ENCODE data around the gene MICOS13.

MICOS13 gene

GRCh38 chr19:5651361-5651760 is 29.0 kb downstream of the MICOS13 start:
- intact Hi-C loops (cut with micrococcal nuclease) = no loop called here
- Mint-ChIP-seq H3K4me1 (ENCODE audit: low read depth) (no peaks in the 10 kb centered on the region), H3K9me3 (no peaks in the 10 kb centered on the region), H3K27ac (no peak overlapping the region), H3K36me3 (ENCODE audit: low read depth) (peaks cover 96% of the 10 kb centered on the region), H3K4me3 (no peak overlapping the region), H3K27me3 (no peaks in the 10 kb centered on the region)

- no peaks in the 10 kb centered on the region for H3K27me3 Mint-ChIP-seq
- peaks cover 96% of the 10 kb centered on the region for H3K36me3 Mint-ChIP-seq (ENCODE audit: low read depth)
- H3K27ac Mint-ChIP-seq = no peak overlapping the region
- no peak overlapping the region for H3K4me3 Mint-ChIP-seq
- intact Hi-C loops (cut with micrococcal nuclease) = no loop called here
- H3K9me3 Mint-ChIP-seq = no peaks in the 10 kb centered on the region
- peaks cover 8% of the 10 kb centered on the region for H3K4me1 Mint-ChIP-seq (ENCODE audit: low read depth)
Observed at GRCh38 chr19:5648464-5648863, 31.9 kb downstream of the MICOS13 start.

- H3K36me3 Mint-ChIP-seq (ENCODE audit: low read depth) = peaks cover 96% of the 10 kb centered on the region
- H3K4me1 Mint-ChIP-seq (ENCODE audit: low read depth) = peaks cover 9% of the 10 kb centered on the region
- H3K4me3 Mint-ChIP-seq = no peak overlapping the region
- H3K27me3 Mint-ChIP-seq = no peaks in the 10 kb centered on the region
- intact Hi-C loops (cut with micrococcal nuclease) = no loop called here
- no peak overlapping the region for H3K27ac Mint-ChIP-seq
- no peaks in the 10 kb centered on the region for H3K9me3 Mint-ChIP-seq
Observed at GRCh38 chr19:5646703-5647102, 33.6 kb downstream of the MICOS13 start.

- intact Hi-C loops (cut with micrococcal nuclease) = no loop called here
- Mint-ChIP-seq H3K27me3 (no peaks in the 10 kb centered on the region), H3K9me3 (no peaks in the 10 kb centered on the region), H3K4me3 (no peak overlapping the region), H3K36me3 (ENCODE audit: low read depth) (peaks cover 96% of the 10 kb centered on the region), H3K4me1 (ENCODE audit: low read depth) (peaks cover 14% of the 10 kb centered on the region), H3K27ac (no peak overlapping the region)
Observed at GRCh38 chr19:5645409-5645808, 34.9 kb downstream of the MICOS13 start.

- H3K36me3 Mint-ChIP-seq (ENCODE audit: low read depth) = peaks cover 98% of the 10 kb centered on the region
- peaks cover 14% of the 10 kb centered on the region for H3K4me1 Mint-ChIP-seq (ENCODE audit: low read depth)
- no peaks in the 10 kb centered on the region for H3K27me3 Mint-ChIP-seq
- intact Hi-C loops (cut with micrococcal nuclease) = no loop called here
- no peak overlapping the region for H3K4me3 Mint-ChIP-seq
- no peaks in the 10 kb centered on the region for H3K9me3 Mint-ChIP-seq
- no peak overlapping the region for H3K27ac Mint-ChIP-seq
Observed at GRCh38 chr19:5644037-5644436, 36.3 kb downstream of the MICOS13 start.

- Mint-ChIP-seq H3K4me3 (no peak overlapping the region), H3K9me3 (no peaks in the 10 kb centered on the region), H3K4me1 (ENCODE audit: low read depth) (peaks cover 14% of the 10 kb centered on the region), H3K27me3 (no peaks in the 10 kb centered on the region), H3K36me3 (ENCODE audit: low read depth) (peaks cover 95% of the 10 kb centered on the region), H3K27ac (no peak overlapping the region)
- intact Hi-C loops (cut with micrococcal nuclease) = no loop called here
Observed at GRCh38 chr19:5643060-5643459, 37.3 kb downstream of the MICOS13 start.

GRCh38 chr19:5642204-5642603 is 38.1 kb downstream of the MICOS13 start:
- intact Hi-C loops (cut with micrococcal nuclease) = no loop called here
- H3K27me3 Mint-ChIP-seq = no peaks in the 10 kb centered on the region
- peaks cover 94% of the 10 kb centered on the region for H3K36me3 Mint-ChIP-seq (ENCODE audit: low read depth)
- H3K4me1 Mint-ChIP-seq (ENCODE audit: low read depth) = peaks cover 14% of the 10 kb centered on the region
- no peak overlapping the region for H3K4me3 Mint-ChIP-seq
- no peak overlapping the region for H3K27ac Mint-ChIP-seq
- no peaks in the 10 kb centered on the region for H3K9me3 Mint-ChIP-seq

GRCh38 chr19:5641171-5641570 is 39.1 kb downstream of the MICOS13 start:
- no peaks in the 10 kb centered on the region for H3K9me3 Mint-ChIP-seq
- peaks cover 14% of the 10 kb centered on the region for H3K4me1 Mint-ChIP-seq (ENCODE audit: low read depth)
- no peak overlapping the region for H3K4me3 Mint-ChIP-seq
- H3K27me3 Mint-ChIP-seq = no peaks in the 10 kb centered on the region
- peaks cover 91% of the 10 kb centered on the region for H3K36me3 Mint-ChIP-seq (ENCODE audit: low read depth)
- no peak overlapping the region for H3K27ac Mint-ChIP-seq
- intact Hi-C loops (cut with micrococcal nuclease) = no loop called here

- Mint-ChIP-seq H3K27ac (no peak overlapping the region), H3K4me1 (ENCODE audit: low read depth) (peaks cover 33% of the 10 kb centered on the region), H3K4me3 (no peak overlapping the region), H3K36me3 (ENCODE audit: low read depth) (peaks cover 79% of the 10 kb centered on the region), H3K27me3 (no peaks in the 10 kb centered on the region), H3K9me3 (no peaks in the 10 kb centered on the region)
- intact Hi-C loops (cut with micrococcal nuclease) = no loop called here
Observed at GRCh38 chr19:5637971-5638370, 42.3 kb downstream of the MICOS13 start.

- Mint-ChIP-seq H3K4me1 (ENCODE audit: low read depth) (peaks cover 49% of the 10 kb centered on the region), H3K27ac (no peak overlapping the region), H3K9me3 (no peaks in the 10 kb centered on the region), H3K27me3 (no peaks in the 10 kb centered on the region), H3K4me3 (no peak overlapping the region), H3K36me3 (ENCODE audit: low read depth) (peaks cover 76% of the 10 kb centered on the region)
- intact Hi-C loops (cut with micrococcal nuclease) = no loop called here
Observed at GRCh38 chr19:5635427-5635826, 44.9 kb downstream of the MICOS13 start.

- H3K36me3 Mint-ChIP-seq (ENCODE audit: low read depth) = peaks cover 80% of the 10 kb centered on the region
- intact Hi-C loops (cut with micrococcal nuclease) = no loop called here
- H3K4me3 Mint-ChIP-seq = no peak overlapping the region
Observed at GRCh38 chr19:5632657-5633056, 47.7 kb downstream of the MICOS13 start.

GRCh38 chr19:5632241-5632612 is 48.1 kb downstream of the MICOS13 start:
- Mint-ChIP-seq H3K27ac (peak overlapping the region; percentile 37), H3K9me3 (no peaks in the 10 kb centered on the region), H3K4me3 (no peak overlapping the region), H3K27me3 (no peaks in the 10 kb centered on the region), H3K36me3 (ENCODE audit: low read depth) (peaks cover 80% of the 10 kb centered on the region), H3K4me1 (ENCODE audit: low read depth) (peaks cover 70% of the 10 kb centered on the region)
- intact Hi-C loops (cut with micrococcal nuclease) = no loop called here

More at GRCh38 chr19:5632657-5633056, 47.7 kb downstream of the MICOS13 start:
- H3K9me3 Mint-ChIP-seq = no peaks in the 10 kb centered on the region
- no peak overlapping the region for H3K27ac Mint-ChIP-seq
- H3K4me1 Mint-ChIP-seq (ENCODE audit: low read depth) = peaks cover 66% of the 10 kb centered on the region
- H3K27me3 Mint-ChIP-seq = no peaks in the 10 kb centered on the region

GRCh38 chr19:5631567-5632240 is 48.6 kb downstream of the MICOS13 start:
- no peaks in the 10 kb centered on the region for H3K9me3 Mint-ChIP-seq
- H3K27me3 Mint-ChIP-seq = no peaks in the 10 kb centered on the region
- intact Hi-C loops (cut with micrococcal nuclease) = no loop called here
- H3K27ac Mint-ChIP-seq = peak overlapping the region; percentile 37
- peak overlapping the region; percentile 9 for H3K4me3 Mint-ChIP-seq
- H3K4me1 Mint-ChIP-seq (ENCODE audit: low read depth) = peaks cover 75% of the 10 kb centered on the region
- H3K36me3 Mint-ChIP-seq (ENCODE audit: low read depth) = peaks cover 80% of the 10 kb centered on the region

GRCh38 chr19:5628919-5629481 is 51.3 kb downstream of the MICOS13 start:
- Mint-ChIP-seq H3K4me1 (ENCODE audit: low read depth) (peaks cover 82% of the 10 kb centered on the region), H3K27me3 (no peaks in the 10 kb centered on the region), H3K9me3 (no peaks in the 10 kb centered on the region), H3K36me3 (ENCODE audit: low read depth) (peaks cover 89% of the 10 kb centered on the region), H3K4me3 (peak overlapping the region; percentile 51), H3K27ac (peak overlapping the region; percentile 70)
- intact Hi-C loops (cut with micrococcal nuclease) = no loop called here

- Mint-ChIP-seq H3K4me1 (ENCODE audit: low read depth) (peaks cover 80% of the 10 kb centered on the region), H3K27ac (peak overlapping the region; percentile 70), H3K27me3 (no peaks in the 10 kb centered on the region), H3K4me3 (no peak overlapping the region), H3K36me3 (ENCODE audit: low read depth) (peaks cover 95% of the 10 kb centered on the region), H3K9me3 (no peaks in the 10 kb centered on the region)
- intact Hi-C loops (cut with micrococcal nuclease) = no loop called here
Observed at GRCh38 chr19:5628461-5628860, 51.9 kb downstream of the MICOS13 start.

Measured in dendritic cell treated with granulocyte-macrophage colony-stimulating factor and Interleukin-4, amounts not matched to agents 40 ng/mL and 50 ng/mL, for 4 days (primary cell).